Measurements from ENCODE around the gene GMPPB. TPM values are rescaled to one million over a fixed set of nuclear protein-coding genes. Genes with fewer than 3 reads are reported as not detected.

Gene GMPPB
- total and polyA plus RNA-seq, 9 of the 15 experiments (the other 6 are each of a cell fraction or from before 2014, with no cell fraction given), result 0.53 to 17.4 (median 8.1) TPM

DNA sequence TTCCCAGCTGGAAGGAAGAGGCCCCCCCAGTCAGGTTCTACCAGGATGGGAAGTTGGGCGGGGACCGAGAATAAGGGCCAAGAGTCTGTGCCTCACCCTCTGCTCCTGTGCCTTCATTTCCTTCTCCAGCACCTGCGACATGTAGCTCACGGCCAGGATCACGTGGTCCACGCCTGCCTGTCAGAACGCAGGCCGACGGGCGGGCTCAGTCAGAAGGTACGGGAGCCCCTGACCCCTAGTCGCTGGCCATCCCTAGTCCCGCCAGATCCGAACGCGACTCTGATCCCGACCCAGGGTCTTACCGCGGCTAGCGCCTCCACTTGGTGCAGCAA is 489 bp downstream of the GMPPB start (continued):
- TF ChIP-seq GTF2B (IDR thresholded peaks at IDR 0.05; ENCODE audit: extremely low read depth, insufficient read length), result no peak
- TF ChIP-seq, protein P1, sequence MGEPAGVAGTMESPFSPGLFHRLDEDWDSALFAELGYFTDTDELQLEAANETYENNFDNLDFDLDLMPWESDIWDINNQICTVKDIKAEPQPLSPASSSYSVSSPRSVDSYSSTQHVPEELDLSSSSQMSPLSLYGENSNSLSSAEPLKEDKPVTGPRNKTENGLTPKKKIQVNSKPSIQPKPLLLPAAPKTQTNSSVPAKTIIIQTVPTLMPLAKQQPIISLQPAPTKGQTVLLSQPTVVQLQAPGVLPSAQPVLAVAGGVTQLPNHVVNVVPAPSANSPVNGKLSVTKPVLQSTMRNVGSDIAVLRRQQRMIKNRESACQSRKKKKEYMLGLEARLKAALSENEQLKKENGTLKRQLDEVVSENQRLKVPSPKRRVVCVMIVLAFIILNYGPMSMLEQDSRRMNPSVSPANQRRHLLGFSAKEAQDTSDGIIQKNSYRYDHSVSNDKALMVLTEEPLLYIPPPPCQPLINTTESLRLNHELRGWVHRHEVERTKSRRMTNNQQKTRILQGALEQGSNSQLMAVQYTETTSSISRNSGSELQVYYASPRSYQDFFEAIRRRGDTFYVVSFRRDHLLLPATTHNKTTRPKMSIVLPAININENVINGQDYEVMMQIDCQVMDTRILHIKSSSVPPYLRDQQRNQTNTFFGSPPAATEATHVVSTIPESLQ (CRISPR knock-in tag; IDR thresholded peaks at IDR 0.05), result 0 out of 2 replicates have a peak, but pooled peaks have one; percentile 2
- TF ChIP-seq, protein P2, sequence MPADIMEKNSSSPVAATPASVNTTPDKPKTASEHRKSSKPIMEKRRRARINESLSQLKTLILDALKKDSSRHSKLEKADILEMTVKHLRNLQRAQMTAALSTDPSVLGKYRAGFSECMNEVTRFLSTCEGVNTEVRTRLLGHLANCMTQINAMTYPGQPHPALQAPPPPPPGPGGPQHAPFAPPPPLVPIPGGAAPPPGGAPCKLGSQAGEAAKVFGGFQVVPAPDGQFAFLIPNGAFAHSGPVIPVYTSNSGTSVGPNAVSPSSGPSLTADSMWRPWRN (IDR thresholded peaks at IDR 0.05; ENCODE audit: low read depth), result no peak
- TF ChIP-seq SETDB1 (IDR thresholded peaks at IDR 0.05; ENCODE audit: low read length), result no peak
- TF ChIP-seq SIRT6 (IDR thresholded peaks at IDR 0.05; ENCODE audit: low read depth, low read length), result no peak
- peak; percentile 85 for TF ChIP-seq USF1 (CRISPR knock-in tag; IDR thresholded peaks at IDR 0.05)
- no peak for TF ChIP-seq HDAC3 (IDR thresholded peaks at IDR 0.05; ENCODE audit: borderline replicate concordance, partially characterized antibody)
- TF ChIP-seq BRF1 (IDR thresholded peaks at IDR 0.05; ENCODE audit: borderline replicate concordance, extremely low read depth, insufficient read length), result no peak
- no peak for TF ChIP-seq FOXA1 (IDR thresholded peaks at IDR 0.05; ENCODE audit: borderline replicate concordance)
- no peak for TF ChIP-seq MITF (IDR thresholded peaks at IDR 0.05)
- TF ChIP-seq RAD51 (IDR thresholded peaks at IDR 0.05; ENCODE audit: borderline replicate concordance, low read depth), result peak; percentile 79
- TF ChIP-seq ZNF431 (CRISPR knock-in tag; IDR thresholded peaks at IDR 0.05), result no peak
- TF ChIP-seq, protein P3, sequence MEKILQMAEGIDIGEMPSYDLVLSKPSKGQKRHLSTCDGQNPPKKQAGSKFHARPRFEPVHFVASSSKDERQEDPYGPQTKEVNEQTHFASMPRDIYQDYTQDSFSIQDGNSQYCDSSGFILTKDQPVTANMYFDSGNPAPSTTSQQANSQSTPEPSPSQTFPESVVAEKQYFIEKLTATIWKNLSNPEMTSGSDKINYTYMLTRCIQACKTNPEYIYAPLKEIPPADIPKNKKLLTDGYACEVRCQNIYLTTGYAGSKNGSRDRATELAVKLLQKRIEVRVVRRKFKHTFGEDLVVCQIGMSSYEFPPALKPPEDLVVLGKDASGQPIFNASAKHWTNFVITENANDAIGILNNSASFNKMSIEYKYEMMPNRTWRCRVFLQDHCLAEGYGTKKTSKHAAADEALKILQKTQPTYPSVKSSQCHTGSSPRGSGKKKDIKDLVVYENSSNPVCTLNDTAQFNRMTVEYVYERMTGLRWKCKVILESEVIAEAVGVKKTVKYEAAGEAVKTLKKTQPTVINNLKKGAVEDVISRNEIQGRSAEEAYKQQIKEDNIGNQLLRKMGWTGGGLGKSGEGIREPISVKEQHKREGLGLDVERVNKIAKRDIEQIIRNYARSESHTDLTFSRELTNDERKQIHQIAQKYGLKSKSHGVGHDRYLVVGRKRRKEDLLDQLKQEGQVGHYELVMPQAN (IDR thresholded peaks at IDR 0.05; ENCODE audit: borderline replicate concordance), result no peak
- no peak for TF ChIP-seq XRCC3 (IDR thresholded peaks at IDR 0.05)
- TF ChIP-seq ARNT (IDR thresholded peaks at IDR 0.05), result no peak
- TF ChIP-seq TOE1 (IDR thresholded peaks at IDR 0.05; ENCODE audit: borderline replicate concordance), result peak; percentile 82
- no peak for TF ChIP-seq TOE1 (CRISPR knock-in tag; IDR thresholded peaks at IDR 0.05; ENCODE audit: borderline replicate concordance, low read depth)
- TF ChIP-seq RBM25 (IDR thresholded peaks at IDR 0.05; ENCODE audit: low read depth, low read length, severe bottlenecking), result no peak
- no peak for TF ChIP-seq DNMT1 (IDR thresholded peaks at IDR 0.05)
- no peak for TF ChIP-seq HDAC6 (IDR thresholded peaks at IDR 0.05; ENCODE audit: low read depth, low read length)
- TF ChIP-seq ARID2 (IDR thresholded peaks at IDR 0.05), result no peak
- TF ChIP-seq POU5F1 (IDR thresholded peaks at IDR 0.05; ENCODE audit: borderline replicate concordance, low read depth, low read length, partially characterized antibody), result no peak
- no peak for TF ChIP-seq NBN (IDR thresholded peaks at IDR 0.05; ENCODE audit: low read depth)

Data from K562 (cell line).